NCI-H2107 treated with DMSO at 0.1 percent for 48 hours (cell line): ENCODE measurements around the gene IRAK3.

Experiments used
- DNase-seq: peaks from one replicate; lab custom pipeline; 2025; ENCODE audit not compliant: unreplicated experiment; lab: John Stamatoyannopoulos, UW

Gene IRAK3

GRCh38 chr12:66188584-66189485 is at the start of gene IRAK3:
IRAK3 (plus strand) TSS chr12:66189214; CDS start chr12:66189300, 86 bp downstream.
- peak; percentile 20 for DNase-seq

DNA sequence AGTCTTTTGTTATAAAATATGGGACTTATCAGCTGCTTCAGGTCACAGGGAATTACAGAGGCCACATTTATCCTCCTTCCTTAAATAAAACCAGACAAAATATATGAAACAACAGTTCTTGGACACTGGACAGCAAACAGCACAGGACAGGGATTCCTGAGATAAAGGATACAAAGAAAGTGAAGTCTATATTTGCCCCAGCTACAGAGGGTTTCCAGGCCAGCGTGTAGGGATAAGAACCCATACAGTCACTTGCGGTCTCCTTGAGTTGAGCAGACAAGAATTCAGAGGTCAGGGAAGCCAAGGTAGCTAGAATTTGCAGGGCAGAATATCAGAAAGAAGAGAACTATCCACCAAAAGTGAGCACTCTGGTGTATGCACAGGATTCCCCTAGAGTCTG is 49.7 kb upstream of the IRAK3 start:
- DNase-seq = no peak

GRCh38 chr12:66140731-66141130 is 48.3 kb upstream of the IRAK3 start:
- DNase-seq = no peak

GRCh38 chr12:66141299-66141698 is 47.7 kb upstream of the IRAK3 start:
- no peak for DNase-seq

DNA sequence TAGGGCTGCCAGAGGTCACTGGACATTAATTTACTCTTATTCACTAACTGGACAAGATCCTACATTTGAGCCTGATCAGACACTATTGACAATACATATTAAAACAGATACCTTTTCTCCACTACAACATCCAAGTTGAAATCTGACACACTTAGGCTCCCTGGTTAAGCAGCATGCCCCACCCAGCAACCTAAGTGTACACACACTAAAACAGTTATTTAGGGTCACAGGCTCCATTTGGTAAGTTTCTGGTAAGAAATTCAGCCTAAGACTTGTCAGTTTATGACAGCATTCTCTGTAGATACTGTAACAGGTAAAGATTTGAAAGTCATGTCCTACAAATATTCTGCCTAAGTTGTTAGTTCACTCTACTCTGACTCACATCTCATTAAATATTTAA is 46.2 kb upstream of the IRAK3 start:
- DNase-seq = no peak

DNA sequence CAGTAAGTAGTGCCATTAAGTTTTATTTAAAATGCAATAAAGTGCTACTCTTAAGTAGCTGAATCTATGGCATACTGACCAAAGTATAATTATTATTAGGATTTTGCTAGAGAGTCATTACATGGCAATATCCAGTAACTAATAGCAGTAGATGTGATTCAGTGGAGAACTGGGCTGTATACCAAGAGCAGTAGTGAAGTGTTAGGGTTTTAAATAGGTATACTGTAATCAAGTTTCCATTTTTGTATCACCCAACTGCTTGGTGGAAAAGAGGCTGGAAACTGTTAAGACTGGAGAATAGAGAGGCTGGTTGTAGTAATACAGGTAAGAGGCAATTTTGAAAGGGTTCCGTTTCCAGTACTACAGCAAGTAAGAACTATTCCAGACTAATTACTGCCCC is 45.1 kb upstream of the IRAK3 start:
- no peak for DNase-seq

DNA sequence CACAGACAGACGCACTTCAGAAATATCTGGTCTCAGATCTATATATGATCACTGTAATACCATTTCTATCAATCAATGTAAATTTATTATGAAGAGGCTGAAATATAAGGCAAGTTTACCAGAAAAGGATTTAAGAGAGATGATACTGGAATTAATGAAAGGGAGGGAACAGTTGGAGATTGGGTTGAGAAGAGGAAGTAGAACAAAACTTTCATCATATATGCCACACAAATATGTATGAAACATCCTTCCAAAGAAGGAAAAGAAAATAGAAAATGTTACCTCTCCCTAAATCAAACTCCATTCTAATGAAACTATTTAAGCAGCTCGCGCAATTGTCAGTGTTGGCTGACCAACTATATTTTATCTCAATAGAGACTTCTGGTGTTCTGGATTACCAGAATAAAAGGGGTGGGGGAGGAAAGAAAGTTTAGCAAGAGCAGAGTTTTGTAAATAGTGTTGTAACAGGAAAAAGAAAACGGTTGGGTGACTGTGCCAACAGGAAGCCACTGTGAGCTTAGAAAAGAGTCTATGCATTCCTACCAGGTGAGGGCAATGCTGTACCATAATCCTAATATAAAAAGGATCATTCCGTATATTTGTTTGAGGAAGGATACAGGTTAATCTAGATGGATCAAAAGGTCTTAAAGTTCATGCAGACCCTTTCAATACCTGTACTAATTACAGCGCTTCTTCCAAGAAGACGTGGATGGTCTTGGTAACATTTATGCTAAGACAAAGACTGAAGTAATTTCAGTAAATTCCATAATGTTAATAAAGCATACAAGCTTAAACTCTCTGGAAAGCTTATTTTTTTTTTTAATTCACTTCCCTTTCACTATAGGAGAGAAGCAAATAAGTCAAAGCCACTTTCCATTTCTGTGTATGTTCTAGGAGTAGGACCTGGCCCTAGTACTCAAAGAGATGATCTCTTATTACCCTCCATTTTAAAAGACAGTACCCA is 43.9 kb upstream of the IRAK3 start:
- peak; percentile 61 for DNase-seq

- no peak for DNase-seq
Observed at GRCh38 chr12:66149702-66150398, 39.2 kb upstream of the IRAK3 start.

- DNase-seq = no peak
Observed at GRCh38 chr12:66152732-66153131, 36.3 kb upstream of the IRAK3 start.

DNA sequence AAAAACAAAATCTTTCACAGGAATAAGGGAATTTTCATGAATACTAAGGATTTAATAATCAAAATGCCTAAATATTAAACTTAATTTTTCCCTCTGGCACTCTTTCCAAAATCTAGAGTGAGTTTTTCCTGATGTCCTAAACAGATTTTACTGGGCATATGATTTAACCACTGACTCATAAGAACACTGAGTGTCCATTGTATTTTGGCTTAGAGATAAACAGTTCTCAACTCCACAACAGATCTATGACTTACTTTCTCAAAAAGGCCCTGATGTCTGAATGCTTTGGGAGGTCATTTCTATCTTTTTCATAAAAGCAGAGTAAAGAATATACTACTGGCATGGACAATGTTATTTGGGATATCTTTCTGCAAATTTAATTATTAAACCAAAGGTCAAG is 34.2 kb upstream of the IRAK3 start:
- no peak for DNase-seq

DNA sequence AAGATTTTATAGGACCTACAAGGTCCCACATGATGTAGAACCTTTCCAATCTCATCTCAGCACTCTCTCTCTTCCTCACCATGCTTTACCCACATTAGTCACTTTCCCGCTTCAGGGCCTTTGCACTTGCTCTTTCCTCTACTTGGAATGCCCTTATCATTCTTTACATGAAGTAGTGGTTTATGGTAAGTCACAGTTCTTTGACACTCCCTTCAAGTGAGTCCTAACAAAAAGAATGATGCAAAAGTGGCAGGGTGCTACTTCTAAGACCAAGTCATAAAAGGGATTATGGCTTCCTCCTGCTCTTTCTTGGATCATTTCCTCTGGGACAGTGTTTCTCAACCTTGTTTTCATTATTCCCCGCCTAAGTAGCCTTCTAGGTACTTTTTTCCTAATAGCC is 32.4 kb upstream of the IRAK3 start:
- no peak for DNase-seq

- DNase-seq = no peak
Observed at GRCh38 chr12:66159123-66159522, 29.9 kb upstream of the IRAK3 start.

- no peak for DNase-seq
Observed at GRCh38 chr12:66160704-66161103, 28.3 kb upstream of the IRAK3 start.

GRCh38 chr12:66162701-66163100 is 26.3 kb upstream of the IRAK3 start:
- no peak for DNase-seq

DNA sequence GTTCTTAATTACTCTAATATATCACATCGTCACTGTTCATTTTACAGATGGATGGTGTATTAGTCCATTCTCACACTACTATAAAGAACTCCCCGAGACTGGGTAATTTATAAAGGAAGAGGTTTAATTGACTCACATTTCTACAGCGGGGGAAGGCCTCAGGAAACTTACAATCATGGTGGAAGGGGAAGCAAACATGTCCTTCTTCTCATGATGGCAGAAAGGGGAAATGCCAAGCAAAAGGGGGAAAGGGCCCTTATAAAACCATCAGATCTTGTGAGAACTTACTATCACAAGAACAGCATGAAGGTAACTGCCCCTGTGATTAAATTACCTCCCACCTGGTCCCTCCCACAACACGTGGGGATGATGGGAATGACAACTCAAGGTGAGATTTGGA is 25.7 kb upstream of the IRAK3 start:
- DNase-seq = no peak

DNA sequence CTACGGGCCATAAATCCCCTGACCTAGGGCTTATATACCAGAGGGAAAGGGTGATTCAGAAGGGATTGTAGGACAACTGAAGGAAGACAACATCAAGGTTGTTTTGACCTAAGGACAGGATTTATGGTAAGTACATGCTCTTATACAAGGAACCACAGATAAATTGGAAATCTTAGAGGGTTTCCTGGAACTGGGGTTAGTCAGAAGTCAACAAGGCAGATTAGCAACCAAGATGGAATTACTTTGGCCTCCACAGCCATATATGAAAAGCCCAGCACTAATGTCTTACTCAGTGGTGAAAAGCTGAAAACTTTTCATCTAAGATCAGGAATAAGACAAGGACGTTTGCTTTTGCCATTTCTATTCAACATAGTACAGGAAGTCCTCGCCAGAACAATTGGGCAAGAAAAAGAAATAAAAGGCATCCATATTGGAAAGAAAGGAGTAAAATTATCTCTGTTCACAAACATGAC is 24.6 kb upstream of the IRAK3 start:
- DNase-seq = no peak

GRCh38 chr12:66165141-66165540 is 23.9 kb upstream of the IRAK3 start:
- DNase-seq = no peak

DNA sequence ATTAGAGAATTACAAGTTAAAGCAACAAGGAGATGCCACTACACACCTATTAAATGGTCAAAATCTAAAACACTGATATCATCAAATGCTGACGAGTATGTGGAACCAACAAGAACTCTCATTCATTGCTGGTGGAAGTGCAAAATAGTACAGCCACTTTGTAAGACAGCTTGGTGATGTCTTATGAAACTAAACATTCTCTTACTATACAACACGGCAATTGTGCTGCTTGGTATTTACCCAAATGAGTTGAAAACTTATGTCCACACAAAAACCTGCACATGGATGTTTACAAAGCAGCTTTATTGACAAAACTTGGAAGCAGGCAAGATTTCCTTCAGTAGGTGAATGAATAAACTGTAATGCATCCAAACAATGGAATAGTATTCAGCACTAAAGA is 22.5 kb upstream of the IRAK3 start:
- no peak for DNase-seq

GRCh38 chr12:66168410-66168809 is 20.6 kb upstream of the IRAK3 start:
- DNase-seq = no peak

DNA sequence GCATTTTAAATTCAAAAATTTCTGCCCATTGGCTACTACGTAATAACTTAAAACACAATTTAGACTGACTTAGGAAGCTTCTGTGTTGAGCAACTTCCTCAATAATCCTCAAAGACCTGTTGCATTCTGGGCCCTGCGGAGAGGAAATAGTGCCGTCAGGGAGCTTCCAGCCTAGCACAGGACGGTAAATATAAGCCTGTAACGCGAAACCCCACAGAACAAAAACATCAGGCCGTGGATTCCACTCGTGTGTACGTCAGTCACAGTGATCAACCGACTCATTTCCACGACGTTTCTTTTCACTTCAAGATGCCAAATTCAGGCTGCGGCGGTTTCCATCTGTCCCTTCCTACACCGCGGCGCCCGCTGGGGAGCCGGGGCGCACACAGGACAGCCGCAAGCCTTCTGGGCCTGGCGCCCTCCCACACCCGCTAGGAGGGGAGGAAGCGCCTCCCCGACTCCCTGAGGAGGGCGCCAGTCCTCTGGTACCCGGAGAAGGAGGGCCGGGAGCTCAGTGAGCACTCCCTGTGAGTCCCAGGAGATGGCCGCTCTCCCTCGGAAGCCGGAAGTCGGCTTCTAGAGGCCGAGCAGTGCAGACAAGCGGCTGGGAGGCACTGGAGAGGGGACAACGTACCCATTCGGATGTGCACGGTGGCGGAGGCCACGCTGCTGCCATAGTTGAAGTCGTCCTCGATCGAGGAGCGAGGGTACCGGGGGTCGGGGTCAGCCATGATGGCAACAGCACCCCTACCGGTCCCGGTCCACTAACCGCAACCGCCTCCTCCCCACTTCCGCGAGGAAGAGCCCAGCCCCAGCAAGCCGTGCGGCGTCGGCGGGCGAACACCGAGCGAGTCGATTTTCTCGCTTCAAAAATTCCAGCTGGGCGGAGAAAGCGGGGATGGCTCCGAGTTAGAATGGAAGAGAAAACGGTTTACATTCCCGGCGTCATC is 19.5 kb upstream of the IRAK3 start, which contains the start of gene TMBIM4:
Gene TMBIM4, minus strand, starts transcription at position 776 of the 950 bp plus-strand sequence. Its CDS starts 45 bp downstream, at position 731.
- peak; percentile 94 for DNase-seq
